Neural crest cell (in vitro differentiated cells): ENCODE results near the gene HNRNPUL2. TPM values are rescaled to one million over a fixed set of nuclear protein-coding genes. Genes with fewer than 3 reads are reported as not detected.
A peak's percentile ranks its signal among the peaks of the same experiment; 100 is the strongest.

ENCODE experiments used
- DNase-seq: peaks from one replicate; pipeline ENCODE4 v3.0.0; 2021; ENCODE audit warnings: low read depth, mixed read lengths, low spot score
- H3K27ac Mint-ChIP-seq: one replicate; pipeline ENCODE4 v1.8.0; 2021; ENCODE audit warnings: mild to moderate bottlenecking, mixed read lengths; ENCODE audit not compliant: unreplicated experiment
- H3K27me3 Mint-ChIP-seq: 2 replicates; pipeline ENCODE4 v1.8.0; 2021; ENCODE audit warnings: low read depth, mild to moderate bottlenecking, mixed read lengths
- H3K36me3 Mint-ChIP-seq: 2 replicates; pipeline ENCODE4 v1.8.0; 2021; ENCODE audit warnings: low read depth, mild to moderate bottlenecking, mixed read lengths
- H3K4me1 Mint-ChIP-seq: 2 replicates; pipeline ENCODE4 v1.8.0; 2021; ENCODE audit warnings: mixed read lengths
- H3K4me3 Mint-ChIP-seq: one replicate; pipeline ENCODE4 v1.8.0; 2021; ENCODE audit warnings: mild to moderate bottlenecking, mixed read lengths
- H3K9me3 Mint-ChIP-seq: 2 replicates; pipeline ENCODE4 v1.8.0; 2021; ENCODE audit warnings: mixed read lengths
- CTCF ChIP-seq: fragments of 200-600 bp; sonication (generic); conservative IDR thresholded peaks from 2 replicates; pipeline ENCODE4 v1.5.0; 2021; ENCODE audit warnings: antibody characterized with exemption, mild to moderate bottlenecking
- total RNA-seq: library from RNA; stranded (reverse); gene quantifications from 2 replicates; pipeline ENCODE4 v1.2.1, GENCODE V29; 2021

HNRNPUL2 gene
- total RNA-seq, 1 donor from 2014 or later: 80.7 TPM

GRCh38 chr11:62673196-62673525, 54.1 kb downstream of the HNRNPUL2 start:
- Mint-ChIP-seq H3K9me3 (no peaks in the 10 kb centered on the region), H3K36me3 (peaks cover 10% of the 10 kb centered on the region), H3K4me3 (peak overlapping the region; percentile 100), H3K27ac (no peak overlapping the region), H3K4me1 (peaks cover 50% of the 10 kb centered on the region), H3K27me3 (no peaks in the 10 kb centered on the region)
- no peak for DNase-seq
- no peak for TF ChIP-seq CTCF

GRCh38 chr11:62671608-62672389, 55.5 kb downstream of the HNRNPUL2 start, which contains the start of the genes LBHD1 and UQCC3:
Gene LBHD1 (minus strand): TSS chr11:62672267. CDS start chr11:62670031, 2,236 bp downstream.
Gene UQCC3 (plus strand): TSS chr11:62671673. CDS start chr11:62671746, 73 bp downstream.
- Mint-ChIP-seq H3K4me1 (peaks cover 47% of the 10 kb centered on the region), H3K27ac (peak within 1 kb of the TSS; percentile 97), H3K4me3 (peak within 1 kb of the TSS; percentile 100), H3K27me3 (no peaks in the 10 kb centered on the region), H3K36me3 (peaks cover 10% of the 10 kb centered on the region), H3K9me3 (no peaks in the 10 kb centered on the region)
- TF ChIP-seq CTCF: no peak
- peak; percentile 72 for DNase-seq

GRCh38 chr11:62671236-62671607, 56.0 kb downstream of the HNRNPUL2 start:
- no peak for DNase-seq
- Mint-ChIP-seq H3K27me3 (no peaks in the 10 kb centered on the region), H3K4me1 (peaks cover 53% of the 10 kb centered on the region), H3K36me3 (peaks cover 10% of the 10 kb centered on the region), H3K4me3 (peak overlapping the region; percentile 100), H3K9me3 (no peaks in the 10 kb centered on the region), H3K27ac (peak overlapping the region; percentile 97)
- no peak for TF ChIP-seq CTCF

GRCh38 chr11:62669420-62670161, 57.7 kb downstream of the HNRNPUL2 start:
- peak overlapping the region; percentile 100 for H3K4me3 Mint-ChIP-seq
- peaks cover 60% of the 10 kb centered on the region for H3K4me1 Mint-ChIP-seq
- no peak for DNase-seq
- H3K27me3 Mint-ChIP-seq: peaks cover 6% of the 10 kb centered on the region
- H3K27ac Mint-ChIP-seq: no peak overlapping the region
- H3K36me3 Mint-ChIP-seq: peaks cover 16% of the 10 kb centered on the region
- no peaks in the 10 kb centered on the region for H3K9me3 Mint-ChIP-seq
- TF ChIP-seq CTCF: no peak

- Mint-ChIP-seq H3K4me3 (peak overlapping the region; percentile 100), H3K27ac (no peak overlapping the region), H3K36me3 (peaks cover 18% of the 10 kb centered on the region), H3K4me1 (peaks cover 59% of the 10 kb centered on the region), H3K9me3 (no peaks in the 10 kb centered on the region), H3K27me3 (peaks cover 6% of the 10 kb centered on the region)
- TF ChIP-seq CTCF: no peak
- no peak for DNase-seq
These were observed 59.8 kb downstream of the HNRNPUL2 start for GRCh38 chr11:62667460-62667859.
